ENCODE data around the gene SOX18. TPM values are rescaled to one million over a fixed set of nuclear protein-coding genes. Genes with fewer than 3 reads are reported as not detected.
A peak's percentile ranks its signal among the peaks of the same experiment; 100 is the strongest.

SOX18 gene
- polyA plus RNA-seq, 5 donors, result 11.2 to 28.8 (median 13.7) TPM

DNA sequence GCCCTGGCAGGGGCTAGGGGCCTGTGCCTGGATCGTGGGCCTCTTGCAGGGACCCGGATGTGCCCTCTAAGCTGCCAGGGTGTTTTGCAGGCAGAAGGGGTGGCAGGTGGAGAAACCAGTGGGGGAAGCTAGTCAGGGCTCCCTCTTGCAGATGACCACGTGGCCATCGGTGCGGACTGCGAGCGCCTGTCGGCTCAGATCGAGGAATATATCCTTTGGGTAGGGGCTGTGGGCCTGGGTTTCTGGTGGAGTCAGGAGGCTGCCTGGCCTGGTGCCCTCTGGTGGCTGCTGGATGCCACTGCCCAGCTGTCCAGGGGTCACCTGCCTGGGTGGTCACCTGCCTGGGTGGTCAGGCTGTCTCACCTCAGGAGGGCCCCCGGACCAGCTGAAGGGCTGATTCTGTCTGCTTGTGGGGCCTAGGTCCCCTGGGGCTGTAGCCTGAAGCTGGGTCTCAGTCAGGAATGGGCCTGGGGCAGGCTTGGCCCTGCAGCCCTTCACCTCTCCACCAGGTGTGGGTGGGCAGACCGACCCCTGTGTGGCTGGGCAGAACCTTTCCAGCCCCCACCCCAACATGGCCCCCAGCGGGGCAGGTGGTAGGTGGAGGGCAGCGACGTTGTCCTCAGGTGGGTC lies 20.3 kb upstream of the SOX18 start:
- no peak for DNase-seq

DNA sequence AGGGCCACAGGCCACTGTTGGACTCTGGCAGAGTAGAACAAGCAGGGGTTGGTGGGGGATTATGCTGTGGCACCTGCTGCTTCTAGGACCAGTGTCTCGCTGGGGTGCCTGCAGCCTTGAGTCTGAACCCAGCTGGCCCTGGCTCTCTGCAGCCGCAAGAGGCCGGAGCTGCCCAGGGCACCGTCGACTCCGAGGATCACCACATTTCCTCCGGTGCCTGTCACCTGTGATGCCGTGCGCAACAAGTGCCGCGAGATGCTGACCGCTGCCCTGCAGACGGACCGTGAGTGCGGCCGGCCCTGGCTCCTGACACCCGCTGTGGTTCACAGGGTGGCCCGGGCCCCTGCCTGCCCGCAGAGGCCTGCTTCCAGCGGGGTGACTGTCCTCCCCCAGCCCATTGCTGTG lies 19.8 kb upstream of the SOX18 start:
- no peak for DNase-seq

GRCh38 chr20:64068386-64069208 lies 19.2 kb upstream of the SOX18 start:
- DNase-seq, result no peak

GRCh38 chr20:64067733-64068307 lies 18.4 kb upstream of the SOX18 start:
- DNase-seq, result no peak

DNA sequence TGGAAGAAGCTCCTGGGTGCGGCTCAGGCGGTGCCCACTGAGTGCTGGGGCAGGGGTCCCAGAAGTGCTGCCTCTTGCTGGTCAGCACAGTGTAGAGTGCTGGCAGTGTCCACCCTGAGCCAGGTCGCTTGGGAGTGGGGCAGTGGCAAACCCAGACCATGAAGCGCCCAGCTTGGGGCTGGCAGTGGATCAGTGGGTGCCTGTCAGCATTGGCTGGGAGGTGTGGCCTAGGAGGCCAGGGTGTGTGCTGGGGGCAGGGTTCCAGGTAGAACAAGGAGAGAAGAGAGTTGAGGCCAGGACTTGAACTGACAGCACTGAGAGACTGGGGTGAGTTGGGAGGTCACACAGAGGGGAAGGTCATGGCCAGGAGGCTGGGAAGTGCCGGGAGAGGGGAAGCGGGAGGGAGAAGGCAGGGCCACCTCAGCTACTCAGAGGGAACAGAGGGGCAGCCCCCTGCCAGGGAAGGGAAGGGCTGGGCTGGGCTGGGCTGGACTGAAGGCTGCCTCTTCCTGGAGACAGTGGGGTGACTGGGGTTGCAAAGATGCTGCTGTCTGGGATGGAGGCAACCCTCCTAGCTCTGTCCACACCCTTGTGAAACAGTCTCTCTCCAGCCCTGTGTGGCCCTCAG lies 17.7 kb upstream of the SOX18 start:
- DNase-seq, result no peak

DNA sequence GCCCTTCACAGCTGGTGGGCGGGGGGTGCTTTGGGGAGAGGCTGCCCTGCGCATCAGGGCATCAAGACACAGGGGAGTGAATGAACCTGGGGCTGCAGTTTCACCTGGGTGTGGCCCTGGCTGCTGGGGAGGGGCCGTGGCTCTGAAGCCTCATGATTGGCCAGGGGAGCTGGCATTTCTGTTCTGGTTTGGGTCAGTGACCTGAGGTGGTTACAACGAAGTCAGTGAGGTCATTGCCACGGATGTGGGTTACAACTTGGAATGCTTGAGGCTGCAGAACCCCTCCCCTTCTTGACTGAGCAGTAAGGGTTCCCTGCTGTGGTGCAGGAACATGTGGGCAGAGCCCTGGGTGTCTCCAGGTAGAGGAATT lies 16.5 kb upstream of the SOX18 start:
- no peak for DNase-seq

GRCh38 chr20:64065062-64065973 lies 15.9 kb upstream of the SOX18 start:
- no peak for DNase-seq

- no peak for DNase-seq
These were observed 14.8 kb upstream of the SOX18 start for GRCh38 chr20:64064145-64064698.

GRCh38 chr20:64063389-64064144 lies 14.1 kb upstream of the SOX18 start:
- no peak for DNase-seq

- peak; percentile 95 to 96 for DNase-seq
These were observed 13.4 kb upstream of the SOX18 start, which contains the start of gene TCEA2 for GRCh38 chr20:64062596-64063388. Gene TCEA2, plus strand, starts transcription at chr20:64063198. Its CDS starts 115 bp downstream, at chr20:64063313.

GRCh38 chr20:64062276-64062595 lies 12.8 kb upstream of the SOX18 start:
- DNase-seq, result no peak

GRCh38 chr20:64058536-64058935 lies 9.1 kb upstream of the SOX18 start:
- no peak for DNase-seq

- DNase-seq, result no peak
These were observed 8.4 kb upstream of the SOX18 start for GRCh38 chr20:64057628-64058498.

- no peak for DNase-seq
These were observed 7.6 kb upstream of the SOX18 start for GRCh38 chr20:64056889-64057627.

DNA sequence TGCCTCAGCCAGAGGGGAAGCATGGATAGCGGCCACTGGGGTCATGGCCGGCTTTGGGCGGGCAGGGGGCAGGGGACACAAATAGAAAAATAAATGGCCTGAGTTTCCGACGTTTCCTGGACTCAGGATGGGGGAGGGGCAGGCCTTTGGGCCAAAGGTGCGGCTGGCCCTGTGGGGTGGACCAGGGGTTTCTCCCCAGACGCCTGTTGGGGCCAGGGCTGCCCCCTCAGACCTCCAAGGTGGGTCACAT lies 7.1 kb upstream of the SOX18 start:
- DNase-seq, result no peak

DNA sequence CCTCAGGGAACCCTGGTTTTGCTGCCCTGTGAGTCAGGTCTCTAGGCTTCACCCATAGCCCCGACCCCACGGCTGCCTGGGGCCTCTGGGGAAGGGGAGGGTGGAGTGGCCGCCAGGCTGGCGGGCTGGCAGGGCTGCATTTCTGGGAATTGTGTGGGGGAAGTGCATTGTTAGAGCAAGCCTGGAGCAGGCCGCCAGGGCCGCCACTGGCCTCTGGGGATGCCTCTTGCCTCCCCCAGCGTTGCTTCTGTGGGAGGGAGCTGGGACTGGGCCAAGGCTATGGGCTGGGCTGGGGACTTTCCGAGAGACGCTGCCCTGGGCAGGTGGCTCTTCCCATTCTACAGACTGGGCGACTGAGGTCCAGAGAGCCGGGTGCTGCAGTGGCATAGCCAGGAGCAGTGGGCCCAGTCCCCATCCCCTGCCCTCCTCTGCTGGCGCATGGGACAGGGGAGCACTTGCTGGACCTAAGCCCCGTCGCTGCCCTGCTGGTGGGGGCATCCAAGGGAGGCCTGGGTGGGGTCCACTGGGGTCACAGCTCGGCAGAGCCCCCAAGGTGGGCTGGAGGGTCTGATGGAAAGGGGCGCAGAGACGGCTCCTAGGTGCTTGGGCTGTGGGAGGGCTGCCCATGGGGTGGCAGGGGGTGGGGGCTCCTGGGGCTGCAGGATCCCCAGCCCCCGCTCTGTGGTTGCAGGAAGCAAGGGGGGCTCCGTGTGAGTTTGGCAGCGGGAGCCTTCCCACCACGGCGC lies 6.6 kb upstream of the SOX18 start:
- DNase-seq, result peak in 1 of 2 donors; percentile 61

GRCh38 chr20:64055396-64055892 lies 6.0 kb upstream of the SOX18 start:
- DNase-seq, result no peak
